Mesothelial cell of epicardium (in vitro differentiated cells): Measurements from ENCODE around the gene HDAC1. TPM values are rescaled to one million over a fixed set of nuclear protein-coding genes. Genes with fewer than 3 reads are reported as not detected.
A peak's percentile ranks its signal among the peaks of the same experiment; 100 is the strongest.

Experiments used
- DNase-seq, 2 experiments: peaks; one replicate each; pipeline ENCODE4 v3.0.0; 2021; ENCODE audit warnings: low spot score in 2 of 2; ENCODE audit not compliant: unreplicated experiment in 2 of 2
- H3K27ac Mint-ChIP-seq: 2 replicates; pipeline ENCODE4 v1.8.0; 2021; ENCODE audit warnings: mixed read lengths
- H3K27me3 Mint-ChIP-seq: 2 replicates; pipeline ENCODE4 v1.8.0; 2021; ENCODE audit warnings: low read depth, mixed read lengths
- H3K36me3 Mint-ChIP-seq: 2 replicates; pipeline ENCODE4 v1.8.0; 2021; ENCODE audit warnings: mixed read lengths
- H3K4me1 Mint-ChIP-seq: 2 replicates; pipeline ENCODE4 v1.8.0; 2021; ENCODE audit warnings: mixed read lengths
- H3K4me3 Mint-ChIP-seq: 2 replicates; pipeline ENCODE4 v1.8.0; 2021; ENCODE audit warnings: mild to moderate bottlenecking, moderate library complexity, mixed read lengths
- H3K9me3 Mint-ChIP-seq: 2 replicates; pipeline ENCODE4 v1.8.0; 2021; ENCODE audit warnings: mixed read lengths
- total RNA-seq: library from RNA; stranded (reverse); gene quantifications from 3 replicates; pipeline ENCODE4 v1.2.1, GENCODE V29; 2021
- TF ChIP-seq, protein P1 (sequence below): fragments of 200-600 bp; sonication (generic); IDR thresholded peaks from one replicate; pipeline ENCODE4 v1.5.0; 2021; ENCODE audit warnings: antibody characterized with exemption; ENCODE audit not compliant: unreplicated experiment

The HDAC1 gene
- total RNA-seq = 122 to 131 TPM (median 127 TPM) in 3 replicates

DNA sequence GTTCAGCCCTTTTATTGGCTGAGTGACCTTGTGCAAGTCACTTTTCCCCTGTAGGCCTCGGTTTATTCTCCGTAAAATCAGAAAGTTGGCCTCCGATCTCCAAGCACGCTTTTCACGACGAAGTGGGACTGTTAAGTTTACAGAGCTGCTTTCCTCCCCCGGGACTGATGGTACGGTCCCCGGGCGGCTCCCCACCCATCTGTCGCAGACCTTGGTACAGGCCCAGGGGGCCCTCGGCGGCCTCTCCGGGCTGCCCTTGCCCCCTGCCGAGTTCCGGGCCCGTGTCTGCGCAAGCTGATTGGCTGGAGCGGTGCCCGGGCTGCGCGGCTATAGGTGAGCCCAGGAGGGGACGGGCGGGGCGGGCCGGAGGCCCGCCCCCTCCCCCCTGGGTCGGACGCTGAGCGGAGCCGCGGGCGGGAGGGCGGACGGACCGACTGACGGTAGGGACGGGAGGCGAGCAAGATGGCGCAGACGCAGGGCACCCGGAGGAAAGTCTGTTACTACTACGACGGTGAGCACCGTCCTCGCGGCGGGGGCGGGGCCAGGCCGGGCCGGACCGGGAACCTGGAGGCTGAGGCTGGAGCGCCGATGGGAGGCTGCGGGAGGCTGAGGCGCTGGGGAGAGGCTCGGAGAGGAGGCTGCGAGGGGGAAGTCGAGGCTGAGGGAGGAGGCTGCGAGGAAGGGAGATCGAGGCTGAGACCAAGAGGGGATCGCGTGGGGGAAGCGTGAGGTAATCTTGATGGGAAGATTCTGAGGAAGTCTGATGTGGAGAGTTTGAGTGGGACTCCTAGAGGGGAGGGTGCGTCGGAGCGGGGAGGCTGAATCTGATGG, at the start of gene HDAC1:
Gene HDAC1 (plus strand): TSS at position 376 of the 831 bp plus-strand sequence. CDS start 87 bp downstream, at position 463.
- H3K27ac Mint-ChIP-seq = peak within 1 kb of the TSS; percentile 90
- peak within 1 kb of the TSS; percentile 96 for H3K4me3 Mint-ChIP-seq
- TF ChIP-seq, protein P1, sequence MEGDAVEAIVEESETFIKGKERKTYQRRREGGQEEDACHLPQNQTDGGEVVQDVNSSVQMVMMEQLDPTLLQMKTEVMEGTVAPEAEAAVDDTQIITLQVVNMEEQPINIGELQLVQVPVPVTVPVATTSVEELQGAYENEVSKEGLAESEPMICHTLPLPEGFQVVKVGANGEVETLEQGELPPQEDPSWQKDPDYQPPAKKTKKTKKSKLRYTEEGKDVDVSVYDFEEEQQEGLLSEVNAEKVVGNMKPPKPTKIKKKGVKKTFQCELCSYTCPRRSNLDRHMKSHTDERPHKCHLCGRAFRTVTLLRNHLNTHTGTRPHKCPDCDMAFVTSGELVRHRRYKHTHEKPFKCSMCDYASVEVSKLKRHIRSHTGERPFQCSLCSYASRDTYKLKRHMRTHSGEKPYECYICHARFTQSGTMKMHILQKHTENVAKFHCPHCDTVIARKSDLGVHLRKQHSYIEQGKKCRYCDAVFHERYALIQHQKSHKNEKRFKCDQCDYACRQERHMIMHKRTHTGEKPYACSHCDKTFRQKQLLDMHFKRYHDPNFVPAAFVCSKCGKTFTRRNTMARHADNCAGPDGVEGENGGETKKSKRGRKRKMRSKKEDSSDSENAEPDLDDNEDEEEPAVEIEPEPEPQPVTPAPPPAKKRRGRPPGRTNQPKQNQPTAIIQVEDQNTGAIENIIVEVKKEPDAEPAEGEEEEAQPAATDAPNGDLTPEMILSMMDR = no peak
- H3K9me3 Mint-ChIP-seq = no peaks in the 10 kb centered on the region
- H3K27me3 Mint-ChIP-seq = no peaks in the 10 kb centered on the region
- H3K4me1 Mint-ChIP-seq = peaks cover 13% of the 10 kb centered on the region
- peak; percentile 80 to 88 for DNase-seq
- peaks cover 6% of the 10 kb centered on the region for H3K36me3 Mint-ChIP-seq

DNA sequence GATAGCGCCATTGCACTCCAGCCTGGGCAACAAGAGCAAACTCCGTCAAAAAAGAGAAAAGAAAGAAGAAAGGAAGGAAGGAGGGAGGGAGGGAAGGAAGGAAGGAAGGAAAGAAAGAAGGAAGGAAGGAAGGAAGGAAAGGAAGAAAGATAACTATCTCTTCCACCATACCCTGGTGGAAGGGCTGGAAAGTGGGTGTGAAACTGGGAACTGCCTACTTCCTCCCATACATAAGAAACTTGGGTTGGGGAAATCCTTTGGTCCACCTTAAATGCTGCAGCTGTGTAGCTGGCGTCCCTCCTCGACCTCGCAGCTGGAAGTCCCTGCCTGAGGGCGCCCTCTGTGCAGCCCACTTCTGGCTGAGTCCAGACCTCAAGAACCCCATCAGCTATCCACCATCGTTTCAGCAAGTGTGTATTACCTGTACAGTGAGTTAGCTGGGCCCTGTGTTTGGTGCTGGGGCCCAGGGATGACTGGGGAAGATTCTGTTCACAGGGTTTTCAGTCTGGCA, 49.5 kb upstream of the HDAC1 start:
- Mint-ChIP-seq H3K4me1 (peaks cover 25% of the 10 kb centered on the region), H3K4me3 (peak overlapping the region; percentile 36), H3K9me3 (no peaks in the 10 kb centered on the region), H3K27me3 (no peaks in the 10 kb centered on the region), H3K36me3 (no peaks in the 10 kb centered on the region), H3K27ac (no peak overlapping the region)
- TF ChIP-seq, protein P1 = no peak
- DNase-seq = no peak

DNA sequence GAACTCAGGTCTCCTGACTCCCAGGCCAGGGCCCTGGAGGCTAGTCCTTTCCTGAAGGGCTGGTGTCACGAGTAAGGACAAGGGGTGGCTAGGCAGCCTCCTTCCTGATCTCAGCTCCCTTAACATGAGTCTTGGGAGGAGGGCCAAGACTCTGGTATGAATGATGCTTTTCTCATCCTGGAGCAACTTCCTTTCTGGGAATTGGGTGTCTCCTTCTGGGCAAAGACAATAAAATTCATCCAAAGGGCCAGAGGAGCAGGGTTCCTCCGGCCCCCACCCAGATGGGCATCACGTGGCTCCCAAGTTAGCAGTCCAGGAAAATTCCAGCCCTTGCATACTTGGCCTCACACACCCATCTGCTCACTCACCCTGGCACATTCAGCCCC, 45.0 kb upstream of the HDAC1 start, which contains the start of gene FAM167B:
Gene FAM167B (plus strand): TSS at position 335 of the 386 bp plus-strand sequence. CDS start 200 bp downstream, outside the sequence.
- no peak within 1 kb of the TSS for H3K27ac Mint-ChIP-seq
- TF ChIP-seq, protein P1 = no peak
- H3K4me3 Mint-ChIP-seq = no peak within 1 kb of the TSS
- H3K27me3 Mint-ChIP-seq = no peaks in the 10 kb centered on the region
- no peaks in the 10 kb centered on the region for H3K36me3 Mint-ChIP-seq
- H3K4me1 Mint-ChIP-seq = peaks cover 20% of the 10 kb centered on the region
- DNase-seq = no peak
- H3K9me3 Mint-ChIP-seq = no peaks in the 10 kb centered on the region

DNA sequence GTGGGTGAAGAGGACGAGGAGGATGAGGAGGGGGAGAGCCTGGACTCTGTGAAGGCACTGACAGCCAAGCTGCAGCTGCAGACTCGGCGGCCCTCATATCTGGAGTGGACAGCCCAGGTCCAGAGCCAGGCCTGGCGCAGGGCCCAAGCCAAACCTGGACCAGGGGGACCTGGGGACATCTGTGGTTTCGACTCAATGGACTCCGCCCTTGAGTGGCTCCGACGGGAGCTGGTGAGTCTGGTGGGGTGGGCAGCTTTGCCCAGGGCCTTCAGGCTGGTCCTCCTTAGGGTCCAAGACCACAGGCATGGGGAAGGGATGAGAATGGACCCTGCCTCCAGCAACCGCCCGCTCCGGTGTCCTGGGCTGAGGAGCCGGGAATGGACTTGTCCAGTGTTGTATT, 44.4 kb upstream of the HDAC1 start:
- TF ChIP-seq, protein P1 = no peak
- no peak overlapping the region for H3K4me3 Mint-ChIP-seq
- no peak overlapping the region for H3K27ac Mint-ChIP-seq

DNA sequence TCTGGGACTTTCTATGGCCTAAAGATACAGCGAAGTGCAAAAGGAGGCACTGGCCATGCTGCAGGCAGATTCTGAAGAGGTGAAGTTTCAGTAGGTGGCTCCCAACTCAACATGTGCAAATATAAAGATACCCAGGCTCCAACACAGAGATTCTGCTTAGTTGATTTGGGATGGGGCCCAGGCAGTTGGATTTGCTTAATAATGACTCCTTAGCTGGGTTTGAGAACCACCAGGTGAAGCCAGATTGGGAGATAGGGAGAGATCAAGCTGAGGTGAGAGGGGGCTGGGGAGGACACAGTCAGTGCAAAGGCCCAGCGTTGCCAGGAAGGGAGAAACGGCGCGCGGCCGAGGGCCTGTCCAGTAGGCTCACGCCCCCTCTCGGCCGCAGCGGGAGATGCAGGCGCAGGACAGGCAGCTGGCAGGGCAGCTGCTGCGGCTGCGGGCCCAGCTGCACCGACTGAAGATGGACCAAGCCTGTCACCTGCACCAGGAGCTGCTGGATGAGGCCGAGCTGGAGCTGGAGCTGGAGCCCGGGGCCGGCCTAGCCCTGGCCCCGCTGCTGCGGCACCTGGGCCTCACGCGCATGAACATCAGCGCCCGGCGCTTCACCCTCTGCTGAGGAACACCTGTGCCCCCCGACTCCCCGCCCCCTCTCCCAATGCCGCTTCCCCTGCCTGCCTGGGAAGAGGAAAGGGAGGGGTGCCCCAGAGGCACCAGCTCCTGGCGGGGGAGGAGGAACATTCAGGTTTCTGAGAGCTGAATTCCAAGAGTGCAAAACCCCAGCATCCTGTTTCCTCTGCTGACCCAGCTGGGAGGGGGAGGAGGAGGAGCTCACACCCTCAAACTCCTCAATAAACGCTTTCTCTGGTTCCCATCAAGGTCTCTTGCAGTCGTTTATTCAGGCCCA, 43.6 kb upstream of the HDAC1 start:
- TF ChIP-seq, protein P1 = peak; percentile 83
- peaks cover 19% of the 10 kb centered on the region for H3K4me1 Mint-ChIP-seq
- H3K27ac Mint-ChIP-seq = no peak overlapping the region
- no peaks in the 10 kb centered on the region for H3K9me3 Mint-ChIP-seq
- H3K4me3 Mint-ChIP-seq = no peak overlapping the region
- no peaks in the 10 kb centered on the region for H3K36me3 Mint-ChIP-seq
- peak; percentile 57 to 79 for DNase-seq
- no peaks in the 10 kb centered on the region for H3K27me3 Mint-ChIP-seq

More for the DNA sequence above, 44.4 kb upstream of the HDAC1 start:
- Mint-ChIP-seq H3K27me3 (no peaks in the 10 kb centered on the region), H3K4me1 (peaks cover 21% of the 10 kb centered on the region), H3K9me3 (no peaks in the 10 kb centered on the region), H3K36me3 (no peaks in the 10 kb centered on the region)
- no peak for DNase-seq
